Skeletal muscle tissue (tissue), 4 donors: Measurements from ENCODE around the gene PBX4. TPM values are rescaled to one million over a fixed set of nuclear protein-coding genes. Genes with fewer than 3 reads are reported as not detected.

Source experiments
- H3K27ac ChIP-seq: one replicate; pipeline ENCODE4 v1.7.0; 2013; ENCODE audit warnings: mild to moderate bottlenecking, low read depth, low read length, inconsistent platforms
- H3K27me3 ChIP-seq, 3 donors: one replicate each; pipeline ENCODE4 v1.7.0; 2013; ENCODE audit warnings: low read length in 3 of 3; ENCODE audit not compliant: control insufficient read depth in 3 of 3, insufficient read depth in 3 of 3
- H3K36me3 ChIP-seq, 3 donors: one replicate each; pipeline ENCODE4 v1.7.0; 2013; ENCODE audit warnings: low read length in 3 of 3; ENCODE audit not compliant: control insufficient read depth in 3 of 3, insufficient read depth in 3 of 3
- H3K4me1 ChIP-seq, 3 donors: one replicate each; pipeline ENCODE4 v1.7.0; 2013; ENCODE audit warnings: low read length in 3 of 3, mild to moderate bottlenecking in 3 of 3; ENCODE audit not compliant: control insufficient read depth in 3 of 3, insufficient read depth in 3 of 3
- H3K4me3 ChIP-seq, 3 donors: one replicate each; pipeline ENCODE4 v1.7.0; 2013; ENCODE audit warnings: low read length in 3 of 3
- H3K9ac ChIP-seq, 3 donors: one replicate each; pipeline ENCODE4 v1.7.0; 2013; ENCODE audit warnings: low read length in 3 of 3, mild to moderate bottlenecking in 3 of 3, moderate library complexity in 2 of 3, low read depth in 1 of 3
- H3K9me3 ChIP-seq, 3 donors: one replicate each; pipeline ENCODE4 v1.7.0; 2013; ENCODE audit warnings: low read length in 3 of 3; ENCODE audit not compliant: control insufficient read depth in 3 of 3
- total RNA-seq: library from RNA; depleted of rRNA; stranded (reverse); fragments of >200 nt; gene quantifications from one replicate; pipeline ENCODE4 v1.2.3, GENCODE V29; 2014
- donor health status: Osteomylitis.

The PBX4 gene
- total RNA-seq, 1 donor from 2014 or later, result 1.6 TPM

DNA sequence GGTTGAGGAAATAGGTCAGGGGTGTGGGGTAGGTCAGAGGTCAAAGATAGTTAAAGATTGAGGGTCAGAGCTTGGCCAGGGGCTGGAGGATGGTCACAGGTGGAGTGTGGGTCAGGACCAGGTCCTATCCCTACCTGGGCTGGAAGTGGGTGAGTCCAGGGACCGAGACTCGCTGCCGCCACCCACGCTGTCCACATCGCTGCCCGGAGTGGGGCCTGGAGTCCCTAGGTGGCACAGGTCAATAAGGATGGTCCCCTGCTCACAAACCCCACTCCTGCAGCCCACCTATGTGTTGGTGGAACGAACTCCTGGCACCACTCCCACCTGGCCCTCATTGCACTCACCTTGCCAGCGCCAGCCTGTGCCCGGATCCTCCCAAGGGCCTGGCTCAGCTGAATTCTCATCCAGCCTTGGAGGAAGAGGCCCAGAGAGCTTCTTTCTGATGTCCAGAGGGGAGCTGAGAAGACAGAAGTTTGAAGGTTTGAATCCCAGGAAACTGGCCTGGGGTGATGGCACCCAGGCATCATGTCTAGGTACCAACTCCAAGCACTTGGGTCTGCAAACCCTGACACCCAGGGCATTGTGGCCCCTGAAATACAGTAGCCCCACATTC is 18.2 kb upstream of the PBX4 start:
- no peak overlapping the region for H3K4me3 ChIP-seq
- peaks cover 5 to 10% (median 5%) of the 10 kb centered on the region in 3 donors for H3K36me3 ChIP-seq
- no peak overlapping the region for H3K27ac ChIP-seq
- H3K27me3 ChIP-seq, result no peaks in the 10 kb centered on the region
- no peak overlapping the region for H3K9ac ChIP-seq
- no peaks in the 10 kb centered on the region for H3K4me1 ChIP-seq
- no peaks in the 10 kb centered on the region for H3K9me3 ChIP-seq

DNA sequence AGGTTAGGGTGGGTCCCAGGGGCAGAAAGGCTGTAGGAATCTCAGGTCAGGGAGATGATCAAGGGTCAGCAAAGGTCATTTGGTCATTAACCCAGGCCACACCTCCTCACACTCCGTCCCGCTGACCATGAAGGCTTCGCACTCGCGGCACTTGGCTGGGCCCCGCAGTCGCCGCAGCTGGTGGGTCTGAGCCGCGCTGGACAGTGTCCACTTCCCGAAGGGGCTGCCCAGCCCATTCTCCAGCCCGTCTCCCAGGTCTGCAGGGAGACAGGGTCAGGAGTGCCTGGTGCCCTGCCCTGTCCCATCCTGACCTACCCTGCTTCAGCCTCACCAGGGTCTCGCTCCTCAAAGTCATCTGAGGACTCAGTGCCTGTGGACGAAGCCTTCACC is 16.8 kb upstream of the PBX4 start:
- no peak overlapping the region for H3K27ac ChIP-seq
- no peaks in the 10 kb centered on the region for H3K4me1 ChIP-seq
- no peak overlapping the region for H3K4me3 ChIP-seq
- no peaks in the 10 kb centered on the region for H3K27me3 ChIP-seq
- H3K9me3 ChIP-seq, result no peaks in the 10 kb centered on the region
- peaks cover 5 to 10% (median 5%) of the 10 kb centered on the region in 3 donors for H3K36me3 ChIP-seq
- H3K9ac ChIP-seq, result no peak overlapping the region

DNA sequence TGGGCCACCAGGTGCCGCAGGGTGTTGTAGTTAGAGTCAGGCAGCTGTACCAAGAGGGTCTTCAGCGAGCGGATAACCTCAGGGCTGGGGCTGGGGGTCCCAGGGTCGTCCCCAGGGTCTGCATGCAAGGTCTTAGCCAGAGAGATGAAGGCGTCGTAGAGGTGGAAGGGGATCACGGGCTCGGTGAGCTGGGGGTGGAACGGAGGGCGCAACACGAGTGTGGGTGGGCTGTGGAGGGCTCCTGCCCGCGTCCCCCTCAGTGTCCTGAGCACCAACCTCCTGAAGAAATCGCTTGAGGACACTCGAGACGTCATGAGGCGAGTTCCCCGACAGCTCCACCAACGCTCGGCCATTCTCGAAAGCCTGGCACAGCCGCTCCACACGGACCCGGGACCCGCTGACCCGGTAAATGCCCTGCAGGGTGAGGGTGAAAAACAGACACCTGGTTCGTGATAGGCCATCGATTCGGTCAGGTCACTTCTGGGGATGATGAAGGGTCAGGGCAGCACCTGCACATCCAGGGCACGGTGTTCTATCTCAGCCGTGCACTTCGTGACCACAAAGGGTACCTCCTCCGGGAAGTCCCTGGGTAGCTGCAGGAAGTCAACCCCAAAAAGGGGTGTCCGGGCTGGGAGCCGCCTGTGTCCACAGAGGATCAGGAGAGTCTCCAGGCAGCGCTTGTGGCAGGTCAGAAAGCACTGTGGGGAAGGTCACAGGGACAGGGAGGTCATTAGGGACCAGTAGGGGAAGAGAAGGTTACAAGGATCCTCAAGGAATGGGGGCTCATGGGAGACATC is 16.2 kb upstream of the PBX4 start:
- Histone ChIP-seq H3K9me3 (no peaks in the 10 kb centered on the region), H3K9ac (no peak overlapping the region), H3K4me3 (no peak overlapping the region), H3K27ac (no peak overlapping the region), H3K36me3 (peaks cover 5 to 10% (median 5%) of the 10 kb centered on the region in 3 donors), H3K4me1 (no peaks in the 10 kb centered on the region), H3K27me3 (no peaks in the 10 kb centered on the region)

DNA sequence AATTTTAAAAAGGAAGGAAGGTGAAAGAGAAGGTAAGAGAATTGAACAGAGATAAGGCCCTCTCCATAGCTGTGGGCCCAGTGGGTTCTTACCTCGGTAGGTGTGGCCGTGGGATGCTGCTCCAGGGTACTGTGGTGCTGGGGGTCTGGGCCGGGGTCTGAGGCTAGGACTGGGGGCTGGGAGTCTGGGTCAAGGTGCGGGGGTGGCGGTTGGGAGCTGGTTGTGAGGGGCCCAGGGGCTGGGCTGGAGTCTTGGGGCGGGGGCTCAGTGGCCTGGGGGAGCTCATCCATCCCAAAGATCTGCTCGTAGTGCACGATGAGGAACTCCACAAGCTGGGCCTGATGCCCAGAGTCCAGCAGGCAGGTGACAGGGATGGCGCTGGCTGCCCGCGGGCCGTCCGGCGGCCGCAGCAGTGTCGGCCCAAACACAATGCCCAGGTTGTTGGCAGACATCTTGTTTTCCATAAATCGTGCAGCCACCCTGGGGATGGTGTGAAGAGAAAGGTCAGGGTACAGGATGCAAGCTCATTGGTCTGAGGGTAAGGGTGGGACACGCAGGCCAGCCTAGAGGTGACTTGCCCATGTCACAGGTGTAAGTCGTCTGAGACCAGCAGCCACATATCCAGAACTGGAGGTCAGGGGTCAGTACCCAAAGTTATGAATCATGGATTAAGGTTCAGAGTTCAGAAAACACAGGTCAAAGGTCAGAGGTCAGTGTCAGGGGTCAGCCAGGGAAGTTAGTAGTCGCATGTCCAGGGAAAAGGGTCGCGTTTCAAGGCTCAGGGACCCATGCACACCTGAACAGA is 15.4 kb upstream of the PBX4 start:
- no peaks in the 10 kb centered on the region for H3K4me1 ChIP-seq
- no peak overlapping the region for H3K27ac ChIP-seq
- peaks cover 5 to 10% (median 5%) of the 10 kb centered on the region in 3 donors for H3K36me3 ChIP-seq
- H3K4me3 ChIP-seq, result no peak overlapping the region
- H3K9me3 ChIP-seq, result no peaks in the 10 kb centered on the region
- H3K27me3 ChIP-seq, result peaks cover 0 to under 1% (median under 1%) of the 10 kb centered on the region in 3 donors
- no peak overlapping the region for H3K9ac ChIP-seq

DNA sequence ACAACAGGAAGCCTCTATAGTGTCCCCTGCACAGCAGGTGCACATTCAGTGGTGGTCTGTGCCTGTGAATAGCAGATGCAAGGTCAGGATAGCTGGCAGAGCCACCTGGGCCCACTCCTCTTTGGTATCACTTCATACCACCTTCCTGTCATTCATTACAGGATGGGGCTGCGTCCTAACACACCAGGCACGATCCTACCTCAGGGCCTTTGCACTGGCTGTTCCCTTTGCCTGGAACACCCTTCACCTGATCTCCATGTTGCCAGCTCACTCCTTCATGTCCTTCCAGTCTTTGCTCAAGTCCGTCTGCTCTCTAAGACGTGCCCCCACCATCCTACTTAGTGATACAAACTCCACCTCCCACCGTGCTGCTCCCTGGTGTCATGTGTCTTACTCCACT is 14.2 kb upstream of the PBX4 start:
- no peak overlapping the region for H3K9ac ChIP-seq
- peaks cover 1 to 9% (median 6%) of the 10 kb centered on the region in 3 donors for H3K27me3 ChIP-seq
- peaks cover 5 to 10% (median 5%) of the 10 kb centered on the region in 3 donors for H3K36me3 ChIP-seq
- no peak overlapping the region for H3K27ac ChIP-seq
- no peak overlapping the region for H3K4me3 ChIP-seq
- peaks cover 0 to 2% (median under 1%) of the 10 kb centered on the region in 3 donors for H3K4me1 ChIP-seq
- H3K9me3 ChIP-seq, result no peaks in the 10 kb centered on the region

GRCh38 chr19:19631346-19631745 is 12.9 kb upstream of the PBX4 start:
- peaks cover 15 to 19% (median 18%) of the 10 kb centered on the region in 3 donors for H3K27me3 ChIP-seq
- peaks cover 0 to 6% (median 3%) of the 10 kb centered on the region in 3 donors for H3K4me1 ChIP-seq
- no peaks in the 10 kb centered on the region for H3K9me3 ChIP-seq
- H3K9ac ChIP-seq, result no peak overlapping the region
- no peak overlapping the region for H3K27ac ChIP-seq
- H3K36me3 ChIP-seq, result peaks cover 5 to 10% (median 5%) of the 10 kb centered on the region in 3 donors
- H3K4me3 ChIP-seq, result no peak overlapping the region

DNA sequence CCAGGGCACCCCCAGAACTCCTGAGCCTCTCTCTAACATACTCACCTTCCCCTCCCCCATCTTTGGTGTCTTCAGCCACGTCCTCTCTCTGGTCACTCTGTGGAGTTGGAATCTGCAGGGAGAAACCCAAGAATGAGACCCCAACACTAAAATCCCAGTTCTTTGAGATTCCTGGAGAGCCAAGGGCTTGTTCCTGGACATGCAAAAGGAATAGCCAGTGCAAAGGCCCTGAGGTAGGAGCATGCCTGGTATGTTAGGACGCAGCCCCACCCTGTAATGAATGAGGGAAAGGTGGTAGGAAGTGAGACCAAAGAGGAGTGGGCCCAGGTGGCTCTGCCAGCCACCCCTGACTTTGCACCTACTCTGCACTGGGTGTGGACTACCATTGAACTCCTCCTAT is 11.9 kb upstream of the PBX4 start:
- Histone ChIP-seq H3K27me3 (peaks cover 18 to 22% (median 18%) of the 10 kb centered on the region in 3 donors), H3K4me3 (no peak overlapping the region), H3K9ac (no peak overlapping the region), H3K4me1 (peaks cover 0 to 6% (median 3%) of the 10 kb centered on the region in 3 donors), H3K9me3 (no peaks in the 10 kb centered on the region), H3K36me3 (peaks cover 3 to 10% (median 4%) of the 10 kb centered on the region in 3 donors), H3K27ac (no peak overlapping the region)

DNA sequence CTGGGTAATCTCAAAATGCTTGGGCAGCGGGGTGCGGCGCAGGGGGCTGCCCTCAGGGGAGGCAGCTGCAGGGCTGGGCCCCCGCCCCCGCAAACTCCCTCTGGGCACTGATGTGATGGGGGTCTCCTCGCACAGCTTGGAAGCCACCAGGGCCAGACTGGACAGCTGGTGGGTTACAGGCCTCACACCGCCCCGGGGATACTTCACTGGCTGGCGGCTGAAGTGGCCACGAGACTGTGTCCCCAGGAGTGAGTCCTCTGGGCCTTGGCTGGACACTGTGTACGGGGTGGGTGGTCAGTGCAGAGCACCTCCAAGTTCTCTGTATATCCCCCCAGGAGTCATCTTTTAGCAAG is 11.6 kb upstream of the PBX4 start:
- Histone ChIP-seq H3K9me3 (no peaks in the 10 kb centered on the region), H3K9ac (no peak overlapping the region), H3K27ac (no peak overlapping the region), H3K4me1 (peaks cover 0 to 6% (median 3%) of the 10 kb centered on the region in 3 donors), H3K36me3 (peaks cover 0 to 9% (median 2%) of the 10 kb centered on the region in 3 donors), H3K4me3 (no peak overlapping the region), H3K27me3 (peaks cover 18 to 22% (median 18%) of the 10 kb centered on the region in 3 donors)

GRCh38 chr19:19628501-19629134 is 10.1 kb upstream of the PBX4 start:
- H3K9me3 ChIP-seq, result peaks cover 0 to 3% (median 0%) of the 10 kb centered on the region in 3 donors
- H3K36me3 ChIP-seq, result peaks cover 0 to 3% (median 2%) of the 10 kb centered on the region in 3 donors
- peaks cover 18 to 22% (median 18%) of the 10 kb centered on the region in 3 donors for H3K27me3 ChIP-seq
- peaks cover 0 to 6% (median 3%) of the 10 kb centered on the region in 3 donors for H3K4me1 ChIP-seq
- no peak overlapping the region for H3K4me3 ChIP-seq
- no peak overlapping the region for H3K27ac ChIP-seq
- no peak overlapping the region for H3K9ac ChIP-seq
